ENCODE data around the gene TCF12.
"Not testable (repeated sequence)": the region's sequence is repeated elsewhere in the genome, so short reads cannot be mapped to it uniquely, and the experiment has no call there.

DNA sequence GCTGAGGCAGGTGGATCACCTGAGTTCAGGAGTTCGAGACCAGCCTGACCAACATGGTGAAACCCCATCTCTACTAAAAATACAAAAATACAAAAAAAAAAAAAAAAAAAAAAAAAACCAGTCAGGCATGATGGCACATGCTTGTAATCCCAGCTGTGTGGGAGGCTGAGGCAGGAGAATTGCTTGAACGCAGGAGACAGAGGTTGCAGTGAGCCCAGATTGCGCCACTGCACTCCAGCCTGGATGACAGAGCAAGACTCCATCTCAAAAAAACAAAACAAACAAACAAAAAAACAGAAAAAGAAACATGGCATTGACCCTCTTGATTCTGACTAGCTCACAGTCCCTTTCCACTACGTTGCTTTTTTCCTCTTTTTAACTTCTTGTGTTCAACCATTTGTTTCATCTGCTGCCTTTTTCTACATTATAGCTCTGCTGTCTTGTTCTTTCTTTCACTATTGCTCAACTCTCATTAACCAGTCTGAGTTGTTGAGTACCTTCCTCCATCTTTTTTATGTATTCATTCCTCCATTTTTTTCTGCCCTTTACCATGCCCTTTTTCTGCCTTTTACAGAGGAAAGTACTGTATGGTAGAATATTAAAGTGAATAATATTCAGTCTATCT is 179.6 kb downstream of the TCF12 start:
- not testable (repeated sequence) for TF ChIP-seq EZH2 (IDR thresholded peaks at IDR 0.05; ENCODE audit: borderline replicate concordance, low read length)
- TF ChIP-seq, protein P1, sequence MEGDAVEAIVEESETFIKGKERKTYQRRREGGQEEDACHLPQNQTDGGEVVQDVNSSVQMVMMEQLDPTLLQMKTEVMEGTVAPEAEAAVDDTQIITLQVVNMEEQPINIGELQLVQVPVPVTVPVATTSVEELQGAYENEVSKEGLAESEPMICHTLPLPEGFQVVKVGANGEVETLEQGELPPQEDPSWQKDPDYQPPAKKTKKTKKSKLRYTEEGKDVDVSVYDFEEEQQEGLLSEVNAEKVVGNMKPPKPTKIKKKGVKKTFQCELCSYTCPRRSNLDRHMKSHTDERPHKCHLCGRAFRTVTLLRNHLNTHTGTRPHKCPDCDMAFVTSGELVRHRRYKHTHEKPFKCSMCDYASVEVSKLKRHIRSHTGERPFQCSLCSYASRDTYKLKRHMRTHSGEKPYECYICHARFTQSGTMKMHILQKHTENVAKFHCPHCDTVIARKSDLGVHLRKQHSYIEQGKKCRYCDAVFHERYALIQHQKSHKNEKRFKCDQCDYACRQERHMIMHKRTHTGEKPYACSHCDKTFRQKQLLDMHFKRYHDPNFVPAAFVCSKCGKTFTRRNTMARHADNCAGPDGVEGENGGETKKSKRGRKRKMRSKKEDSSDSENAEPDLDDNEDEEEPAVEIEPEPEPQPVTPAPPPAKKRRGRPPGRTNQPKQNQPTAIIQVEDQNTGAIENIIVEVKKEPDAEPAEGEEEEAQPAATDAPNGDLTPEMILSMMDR (IDR thresholded peaks at IDR 0.05; ENCODE audit: low read length), result not testable (repeated sequence)
